ENCODE results near the gene UBE2J2. TPM values are rescaled to one million over a fixed set of nuclear protein-coding genes. Genes with fewer than 3 reads are reported as not detected.

The UBE2J2 gene
- total and polyA plus RNA-seq, 2 donors (not counting 3 experiments of a cell fraction or from before 2014, with no cell fraction given): 60.7 to 80.7 TPM

DNA sequence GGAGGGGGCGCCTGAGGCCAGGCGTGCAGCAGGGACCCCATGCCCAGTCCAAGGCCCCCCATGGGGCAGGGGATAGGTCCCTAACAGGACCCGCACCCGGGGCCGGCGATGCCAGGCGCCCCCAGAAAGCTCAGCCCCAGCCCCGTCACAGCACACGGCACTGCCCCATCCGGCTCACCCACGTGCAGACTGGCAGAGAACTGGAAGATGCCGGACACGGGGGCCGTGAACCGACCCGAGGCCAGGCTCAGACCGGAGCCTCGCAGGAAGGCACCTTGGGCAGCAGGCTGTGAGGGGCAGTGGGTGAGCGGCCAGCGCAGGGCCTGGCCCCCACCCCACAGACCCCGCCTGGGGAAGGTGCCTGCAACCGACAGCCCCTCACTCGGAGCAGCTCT is 30.4 kb downstream of the UBE2J2 start:
- Histone ChIP-seq H3K79me2 (ENCODE audit: control insufficient read depth, insufficient read depth, low read length) (no peaks in the 10 kb centered on the region), H3K27ac (ENCODE audit: insufficient read depth, low read depth, low read length) (no peak overlapping the region), H3K36me3 (ENCODE audit: control insufficient read depth in 2 of 2, extremely low read depth in 1 of 2, insufficient read depth in 2 of 2, low read length in 2 of 2) (no peaks in the 10 kb centered on the region), H4K20me1 (replicated peaks; ENCODE audit: control insufficient read depth, extremely low read depth, insufficient read depth, low read length) (no peaks in the 10 kb centered on the region), H2AFZ (ENCODE audit: low read depth, low read length) (no peak overlapping the region), H3K9me1 (replicated peaks; ENCODE audit: control insufficient read depth, extremely low read depth, insufficient read depth, low read length) (no peaks in the 10 kb centered on the region), H3K4me2 (ENCODE audit: insufficient read depth, low read length) (no peak overlapping the region), H3K9ac (replicated peaks; ENCODE audit: extremely low read depth, insufficient read depth, low read length) (no peak overlapping the region), H3K9me3 (replicated peaks; ENCODE audit: control insufficient read depth, insufficient read depth, low read length) (no peaks in the 10 kb centered on the region), H3K4me3 (replicated peaks in 1 of 3; ENCODE audit: insufficient read depth in 1 of 3, low read depth in 1 of 3, low read length in 3 of 3) (no peak overlapping the region), H3K4me1 (ENCODE audit: control insufficient read depth, extremely low read depth, insufficient read depth, low read length) (no peaks in the 10 kb centered on the region), H3K27me3 (ENCODE audit: control insufficient read depth in 2 of 2, insufficient read depth in 2 of 2, low read length in 2 of 2) (peaks cover 10 to 14% of the 10 kb centered on the region in 2 experiments)
- no peak for DNase-seq (ENCODE audit: low read depth, low spot score)
- POLR2A ChIA-PET: no interaction called here
- intact Hi-C loops (cut with micrococcal nuclease): no loop called here
- TF ChIP-seq GATA2 (IDR thresholded peaks at IDR 0.05; ENCODE audit: insufficient read depth, insufficient read length, low read depth, low read length) (no peak), JUN (IDR thresholded peaks at IDR 0.05; ENCODE audit: borderline replicate concordance, insufficient read depth, insufficient read length, low read depth) (no peak)
- TF ChIP-seq, protein P1, sequence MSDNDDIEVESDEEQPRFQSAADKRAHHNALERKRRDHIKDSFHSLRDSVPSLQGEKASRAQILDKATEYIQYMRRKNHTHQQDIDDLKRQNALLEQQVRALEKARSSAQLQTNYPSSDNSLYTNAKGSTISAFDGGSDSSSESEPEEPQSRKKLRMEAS (IDR thresholded peaks at IDR 0.05; ENCODE audit: insufficient read depth, insufficient read length): no peak
- dilution Hi-C loops (cut with MboI; ENCODE audit: extremely low pct_ligation_motif_present, low sequenced_read_pairs): no loop called here
- CTCF ChIA-PET: no interaction called here
- no peak for FAIRE-seq
- BruUV-seq (replicated peaks): no TSS peak

DNA sequence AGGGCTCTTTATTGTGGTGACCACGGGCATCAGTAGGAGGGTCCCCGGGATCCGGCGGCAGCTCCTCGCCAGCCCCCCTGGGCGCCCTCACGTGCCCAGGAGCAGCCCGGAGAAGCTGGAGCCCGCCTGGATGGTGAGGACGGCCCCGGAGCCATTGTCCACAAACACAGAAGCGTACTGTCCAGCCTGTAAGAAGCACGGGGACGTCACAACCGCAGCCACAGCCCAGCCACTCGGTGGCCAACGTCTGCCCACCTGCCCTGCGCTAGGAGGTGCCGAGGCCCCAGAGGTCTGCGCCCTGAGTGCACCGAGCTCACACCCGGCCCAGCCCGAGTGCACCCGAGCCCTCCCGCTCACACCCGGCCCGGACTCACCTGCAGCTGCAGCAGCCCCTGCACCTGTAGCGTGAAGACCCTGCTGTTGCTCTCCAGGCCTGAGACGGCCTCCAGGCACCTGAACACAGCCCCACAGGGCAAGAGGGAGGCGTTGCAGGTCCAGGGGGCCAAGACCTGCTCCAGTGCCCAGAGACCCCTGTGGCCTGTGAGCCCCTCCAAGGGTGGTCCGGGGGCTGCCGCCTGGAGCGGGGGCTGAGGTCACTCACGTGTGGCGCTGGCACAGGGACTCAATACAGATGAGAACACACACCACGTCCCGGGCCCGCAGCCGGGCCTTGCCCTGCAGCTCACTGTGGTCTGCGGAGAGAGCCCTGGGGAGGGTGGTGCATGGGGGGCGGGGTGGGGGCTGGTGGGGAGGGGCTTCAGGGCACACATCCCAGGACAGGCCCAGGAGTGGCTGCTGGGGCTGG is 31.0 kb downstream of the UBE2J2 start:
- Histone ChIP-seq H3K9ac (replicated peaks; ENCODE audit: extremely low read depth, insufficient read depth, low read length) (no peak overlapping the region), H3K27ac (ENCODE audit: insufficient read depth, low read depth, low read length) (no peak overlapping the region), H2AFZ (ENCODE audit: low read depth, low read length) (no peak overlapping the region), H4K20me1 (replicated peaks; ENCODE audit: control insufficient read depth, extremely low read depth, insufficient read depth, low read length) (no peaks in the 10 kb centered on the region), H3K4me2 (ENCODE audit: insufficient read depth, low read length) (no peak overlapping the region), H3K27me3 (ENCODE audit: control insufficient read depth in 2 of 2, insufficient read depth in 2 of 2, low read length in 2 of 2) (peaks cover 6 to 14% of the 10 kb centered on the region in 2 experiments), H3K4me1 (ENCODE audit: control insufficient read depth, extremely low read depth, insufficient read depth, low read length) (no peaks in the 10 kb centered on the region), H3K9me1 (replicated peaks; ENCODE audit: control insufficient read depth, extremely low read depth, insufficient read depth, low read length) (no peaks in the 10 kb centered on the region), H3K79me2 (ENCODE audit: control insufficient read depth, insufficient read depth, low read length) (no peaks in the 10 kb centered on the region), H3K4me3 (replicated peaks in 1 of 3; ENCODE audit: insufficient read depth in 1 of 3, low read depth in 1 of 3, low read length in 3 of 3) (no peak overlapping the region), H3K36me3 (ENCODE audit: control insufficient read depth in 2 of 2, extremely low read depth in 1 of 2, insufficient read depth in 2 of 2, low read length in 2 of 2) (no peaks in the 10 kb centered on the region), H3K9me3 (replicated peaks; ENCODE audit: control insufficient read depth, insufficient read depth, low read length) (no peaks in the 10 kb centered on the region)
- dilution Hi-C loops (cut with MboI; ENCODE audit: extremely low pct_ligation_motif_present, low sequenced_read_pairs): no loop called here
- TF ChIP-seq, protein P1 (IDR thresholded peaks at IDR 0.05; ENCODE audit: insufficient read depth, insufficient read length): no peak
- TF ChIP-seq MYC (IDR thresholded peaks at IDR 0.05; ENCODE audit: low read depth, low read length) (no peak), JUN (IDR thresholded peaks at IDR 0.05; ENCODE audit: borderline replicate concordance, insufficient read depth, insufficient read length, low read depth) (no peak), POLR2AphosphoS5 (IDR thresholded peaks at IDR 0.05; ENCODE audit: insufficient read depth, low read depth, low read length) (no peak), EZH2 (IDR thresholded peaks at IDR 0.05; ENCODE audit: borderline replicate concordance, low read depth, low read length, severe bottlenecking) (no peak)
- no peak for FAIRE-seq
- POLR2A ChIA-PET: no interaction called here
- CTCF ChIA-PET: interaction anchor here (1.2 kb wide), 1 partner anchor 49 kb away, joined by 3 read pairs; no protein-coding TSS in a partner anchor
- BruUV-seq (replicated peaks): no TSS peak
- no peak for DNase-seq (ENCODE audit: low read depth, low spot score)
- intact Hi-C loops (cut with micrococcal nuclease): no loop called here
